ENCODE data around the gene HOXA11.

The HOXA11 gene

DNA sequence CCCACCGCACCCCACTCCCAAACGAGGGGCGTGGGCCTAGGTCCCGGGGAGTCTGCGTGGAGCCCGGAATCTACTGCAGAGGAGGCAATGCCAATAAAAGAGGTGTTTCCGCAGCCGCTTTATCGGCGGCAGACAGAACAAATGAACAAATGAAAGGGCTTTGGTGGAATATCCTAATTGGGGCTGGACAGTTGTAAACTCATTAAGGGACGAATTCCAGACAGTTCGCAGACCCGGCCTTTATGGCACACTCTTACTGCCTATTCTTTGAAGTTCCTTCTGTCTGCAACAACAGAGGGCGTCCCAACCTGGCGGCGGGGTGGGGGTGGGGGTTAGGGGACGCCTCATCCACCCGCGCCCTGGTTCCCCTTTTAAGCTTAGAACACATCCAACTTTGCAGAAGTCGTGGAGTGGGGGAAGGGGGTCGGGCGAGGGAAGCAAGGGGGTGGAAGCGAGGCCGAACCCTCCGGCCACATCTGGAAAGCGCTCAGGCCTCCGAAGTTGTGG is 23.8 kb downstream of the HOXA11 start:
- Histone ChIP-seq H3K27me3 (ENCODE audit: insufficient read depth, low read depth) (no peaks in the 10 kb centered on the region), H3K79me2 (ENCODE audit: insufficient read depth, low read depth) (no peaks in the 10 kb centered on the region), H3K36me3 (ENCODE audit: insufficient read depth) (no peaks in the 10 kb centered on the region), H4K20me1 (ENCODE audit: insufficient read depth) (no peaks in the 10 kb centered on the region), H3K9ac (peak overlapping the region; percentile 80; the same call in 1 of the 2 replicates), H3K27ac (no peak overlapping the region), H2AFZ (ENCODE audit: low read depth) (peak overlapping the region; percentile 100), H3K4me1 (ENCODE audit: low read depth, poor library complexity, severe bottlenecking) (no peaks in the 10 kb centered on the region), H3K4me3 (IDR thresholded peaks at IDR 0.05; ENCODE audit: insufficient read depth, low read depth, low read length) (no peak overlapping the region), H3K4me2 (peak overlapping the region; percentile 75)
- TF ChIP-seq, protein P1, sequence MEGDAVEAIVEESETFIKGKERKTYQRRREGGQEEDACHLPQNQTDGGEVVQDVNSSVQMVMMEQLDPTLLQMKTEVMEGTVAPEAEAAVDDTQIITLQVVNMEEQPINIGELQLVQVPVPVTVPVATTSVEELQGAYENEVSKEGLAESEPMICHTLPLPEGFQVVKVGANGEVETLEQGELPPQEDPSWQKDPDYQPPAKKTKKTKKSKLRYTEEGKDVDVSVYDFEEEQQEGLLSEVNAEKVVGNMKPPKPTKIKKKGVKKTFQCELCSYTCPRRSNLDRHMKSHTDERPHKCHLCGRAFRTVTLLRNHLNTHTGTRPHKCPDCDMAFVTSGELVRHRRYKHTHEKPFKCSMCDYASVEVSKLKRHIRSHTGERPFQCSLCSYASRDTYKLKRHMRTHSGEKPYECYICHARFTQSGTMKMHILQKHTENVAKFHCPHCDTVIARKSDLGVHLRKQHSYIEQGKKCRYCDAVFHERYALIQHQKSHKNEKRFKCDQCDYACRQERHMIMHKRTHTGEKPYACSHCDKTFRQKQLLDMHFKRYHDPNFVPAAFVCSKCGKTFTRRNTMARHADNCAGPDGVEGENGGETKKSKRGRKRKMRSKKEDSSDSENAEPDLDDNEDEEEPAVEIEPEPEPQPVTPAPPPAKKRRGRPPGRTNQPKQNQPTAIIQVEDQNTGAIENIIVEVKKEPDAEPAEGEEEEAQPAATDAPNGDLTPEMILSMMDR (conservative IDR thresholded peaks at IDR 0.05; ENCODE audit: low read depth, low read length) = peak; percentile 72

DNA sequence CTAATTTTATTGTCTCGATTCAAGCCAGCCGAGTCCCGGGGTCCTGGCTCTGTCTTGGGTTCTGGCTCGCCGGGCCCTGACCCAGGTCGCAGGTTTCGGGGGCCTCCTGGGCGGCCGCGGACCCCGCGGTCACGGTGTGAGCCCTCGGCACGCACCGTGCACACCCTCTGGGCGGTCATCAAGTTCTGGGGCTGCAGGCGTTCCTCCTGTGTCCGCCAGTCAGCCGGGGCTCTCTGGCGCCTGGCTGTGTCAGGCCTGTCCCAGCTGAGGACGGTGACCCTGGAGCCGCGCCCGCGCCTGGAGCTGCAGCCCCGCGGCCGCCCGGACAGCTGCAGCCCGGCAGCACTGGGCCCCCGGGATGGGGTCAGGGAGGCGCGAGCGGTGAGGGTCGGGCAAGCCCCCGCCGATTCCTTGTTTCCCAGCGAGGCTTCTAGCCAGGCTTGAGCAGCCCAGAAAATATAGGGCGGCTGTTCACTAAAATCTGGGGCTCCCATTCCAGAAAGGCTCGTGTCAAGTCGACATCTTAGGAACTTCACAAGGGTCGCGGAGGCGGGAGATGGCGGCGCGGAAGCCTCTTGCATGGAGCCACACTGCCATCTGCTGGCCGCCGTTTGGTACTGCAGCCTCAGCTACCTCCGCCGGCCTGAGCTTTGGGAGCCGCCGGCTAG is 24.4 kb downstream of the HOXA11 start:
- Histone ChIP-seq H3K4me3 (IDR thresholded peaks at IDR 0.05; ENCODE audit: insufficient read depth, low read depth, low read length) (no peak overlapping the region), H3K27ac (peak overlapping the region; percentile 38), H3K79me2 (ENCODE audit: insufficient read depth, low read depth) (no peaks in the 10 kb centered on the region), H4K20me1 (ENCODE audit: insufficient read depth) (no peaks in the 10 kb centered on the region), H3K27me3 (ENCODE audit: insufficient read depth, low read depth) (no peaks in the 10 kb centered on the region), H3K9ac (peak overlapping the region; percentile 80), H3K36me3 (ENCODE audit: insufficient read depth) (no peaks in the 10 kb centered on the region), H3K4me2 (peak overlapping the region; percentile 75), H2AFZ (ENCODE audit: low read depth) (peak overlapping the region; percentile 100), H3K4me1 (ENCODE audit: low read depth, poor library complexity, severe bottlenecking) (no peaks in the 10 kb centered on the region)
- TF ChIP-seq, protein P1 (conservative IDR thresholded peaks at IDR 0.05; ENCODE audit: low read depth, low read length) = peak; percentile 99

DNA sequence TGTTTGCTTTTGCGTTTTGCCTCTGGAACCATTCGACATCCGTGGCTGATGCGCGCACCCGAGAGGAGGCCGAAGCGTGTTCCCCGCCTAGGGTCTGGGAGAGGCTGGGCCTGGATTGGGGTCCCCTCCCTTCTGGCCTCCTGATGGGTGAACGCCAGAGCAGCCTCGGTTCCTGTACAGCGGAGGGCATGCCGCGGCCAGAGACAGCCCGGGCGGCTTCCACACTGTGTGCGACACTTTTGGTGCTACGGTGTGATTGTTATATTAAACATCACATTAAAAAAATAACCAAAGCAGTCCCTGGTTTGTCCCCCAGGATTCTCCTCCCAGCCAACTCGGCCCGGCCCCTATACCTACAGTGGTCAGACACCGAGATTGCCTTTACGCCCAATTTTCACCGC is 24.9 kb downstream of the HOXA11 start:
- Histone ChIP-seq H3K4me3 (IDR thresholded peaks at IDR 0.05; ENCODE audit: insufficient read depth, low read depth, low read length) (no peak overlapping the region), H3K9ac (peak overlapping the region; percentile 80; the same call in 1 of the 2 replicates), H3K36me3 (ENCODE audit: insufficient read depth) (no peaks in the 10 kb centered on the region), H3K79me2 (ENCODE audit: insufficient read depth, low read depth) (no peaks in the 10 kb centered on the region), H3K27me3 (ENCODE audit: insufficient read depth, low read depth) (no peaks in the 10 kb centered on the region), H3K27ac (no peak overlapping the region), H2AFZ (ENCODE audit: low read depth) (peak overlapping the region; percentile 100), H4K20me1 (ENCODE audit: insufficient read depth) (no peaks in the 10 kb centered on the region), H3K4me1 (ENCODE audit: low read depth, poor library complexity, severe bottlenecking) (no peaks in the 10 kb centered on the region), H3K4me2 (peak overlapping the region; percentile 75)
- TF ChIP-seq, protein P1 (conservative IDR thresholded peaks at IDR 0.05; ENCODE audit: low read depth, low read length) = no peak

DNA sequence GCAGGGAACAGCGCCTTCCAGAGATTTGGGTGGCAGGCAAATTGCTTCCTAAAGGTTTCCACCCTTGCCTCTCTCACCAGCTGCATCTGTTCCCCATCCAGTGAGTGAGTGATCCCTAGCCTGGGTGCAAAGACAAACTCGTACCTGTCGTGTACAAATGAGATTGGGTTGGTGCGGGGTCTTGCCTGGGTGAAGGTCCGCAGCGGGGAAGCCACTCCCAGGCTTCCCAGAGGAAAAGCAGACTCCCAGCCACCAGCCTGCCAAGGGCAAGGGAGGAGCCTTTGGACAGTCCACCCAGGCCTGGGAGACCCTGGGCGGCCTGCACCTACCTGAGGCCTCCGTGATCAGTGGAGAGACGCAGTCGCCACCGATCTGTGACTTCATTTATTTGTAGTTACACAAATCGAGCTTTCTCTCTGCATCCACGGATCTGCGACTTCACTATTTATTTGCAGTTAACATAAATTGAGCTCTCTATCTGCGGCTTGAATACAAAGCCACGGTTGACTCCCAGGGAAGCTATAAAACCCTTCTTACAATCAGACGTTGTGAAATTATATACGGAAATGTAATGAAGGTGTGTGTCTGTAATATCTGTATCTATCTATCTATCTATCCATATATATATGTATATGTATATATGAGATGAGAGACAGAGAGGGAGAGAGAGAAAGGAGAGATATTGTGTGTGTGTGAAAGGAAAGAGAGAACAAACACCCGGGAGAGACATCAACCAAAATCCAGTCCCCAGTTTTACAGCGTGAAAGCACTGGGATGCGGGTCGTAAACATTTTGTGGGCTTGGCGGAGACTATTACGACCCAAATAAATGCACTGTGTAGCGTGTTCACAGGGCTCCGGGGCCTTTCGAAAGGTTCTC is 25.5 kb downstream of the HOXA11 start:
- Histone ChIP-seq H3K36me3 (ENCODE audit: insufficient read depth) (no peaks in the 10 kb centered on the region), H3K79me2 (ENCODE audit: insufficient read depth, low read depth) (no peaks in the 10 kb centered on the region), H4K20me1 (ENCODE audit: insufficient read depth) (no peaks in the 10 kb centered on the region), H3K9ac (no peak overlapping the region), H2AFZ (ENCODE audit: low read depth) (peak overlapping the region; percentile 100; the same call in 1 of the 2 replicates), H3K27me3 (ENCODE audit: insufficient read depth, low read depth) (no peaks in the 10 kb centered on the region), H3K27ac (no peak overlapping the region), H3K4me3 (IDR thresholded peaks at IDR 0.05; ENCODE audit: insufficient read depth, low read depth, low read length) (no peak overlapping the region), H3K4me2 (no peak overlapping the region), H3K4me1 (ENCODE audit: low read depth, poor library complexity, severe bottlenecking) (no peaks in the 10 kb centered on the region)
- TF ChIP-seq, protein P1 (conservative IDR thresholded peaks at IDR 0.05; ENCODE audit: low read depth, low read length) = no peak

All from KMS-11 (cell line).